Left lung (tissue), 10 donors: Measurements from ENCODE around the gene DHDDS. TPM values are rescaled to one million over a fixed set of nuclear protein-coding genes. Genes with fewer than 3 reads are reported as not detected.

Source experiments
- ATAC-seq: fragments of 200-7000 bp; cut with Tn5 transposase; one replicate; pipeline ENCODE4 v1.9.1; 2020; ENCODE audit warnings: moderate library complexity
- DNase-seq, 4 donors: peaks; one replicate each; pipeline ENCODE4 v3.0.0-alpha.2; 2013 to 2020
- H3K27ac ChIP-seq, 2 donors: fragments of 200-600 bp; sonication (generic) in 1 of 2; one replicate each; pipeline versions ENCODE4 v1.5.0 to v1.8.0; 2020 to 2021
- H3K27me3 ChIP-seq, 2 donors: fragments of 200-600 bp; sonication (generic) in 1 of 2; one replicate each; pipeline versions ENCODE4 v1.5.0 to v1.8.0; 2020 to 2021
- H3K36me3 ChIP-seq, 2 donors: fragments of 200-600 bp; sonication (generic) in 1 of 2; one replicate each; pipeline versions ENCODE4 v1.5.0 to v1.8.0; 2020 to 2021
- H3K4me1 ChIP-seq, 2 donors: fragments of 200-600 bp; one replicate each; pipeline ENCODE4 v1.8.0; 2021
- H3K4me3 ChIP-seq, 2 donors: fragments of 200-600 bp; sonication (generic) in 1 of 2; one replicate each; pipeline versions ENCODE4 v1.5.0 to v1.8.0; 2020 to 2021; ENCODE audit warnings: mild to moderate bottlenecking in 1 of 2
- H3K9me3 ChIP-seq, 2 donors: fragments of 200-600 bp; sonication (generic) in 1 of 2; one replicate each; pipeline versions ENCODE4 v1.5.0 to v1.8.0; 2020 to 2021
- intact Hi-C, 2 donors: fragments of 100-400 bp; cut with DNase I; formaldehyde crosslinking; loops; one replicate each; pipeline versions ENCODE4 v1.11.2 to v1.14.2; 2022
- polyA plus RNA-seq, 6 donors: library from polyadenylated mRNA; unstranded; fragments of 120-200 nt; gene quantifications; one replicate each; pipeline ENCODE4 v1.2.1, GENCODE V29; 2013; ENCODE audit not compliant: insufficient read length in 6 of 6
- total RNA-seq, 2 donors: library from RNA; stranded (reverse); fragmentation: NEBNext Ultra II Directional; extraction: Animal tissue kit (Norgen Biotek cat#: 25700); gene quantifications; one replicate each; pipeline ENCODE4 v1.2.1, GENCODE V29; 2021
- TF ChIP-seq, protein P1 (sequence below), 2 donors: fragments of 200-600 bp; sonication (generic) in 1 of 2; IDR thresholded peaks; one replicate each; pipeline versions ENCODE4 v1.5.0 to v1.8.0; 2021; ENCODE audit warnings: antibody characterized with exemption in 2 of 2
- donor health status: DM: no; HTN: yes; CAD: no.
- donor health status: DM: no; HTN: no; CAD: no.

DHDDS gene
- total and polyA plus RNA-seq, 8 donors, result 34.5 to 56.0 (median 36.1) TPM

DNA sequence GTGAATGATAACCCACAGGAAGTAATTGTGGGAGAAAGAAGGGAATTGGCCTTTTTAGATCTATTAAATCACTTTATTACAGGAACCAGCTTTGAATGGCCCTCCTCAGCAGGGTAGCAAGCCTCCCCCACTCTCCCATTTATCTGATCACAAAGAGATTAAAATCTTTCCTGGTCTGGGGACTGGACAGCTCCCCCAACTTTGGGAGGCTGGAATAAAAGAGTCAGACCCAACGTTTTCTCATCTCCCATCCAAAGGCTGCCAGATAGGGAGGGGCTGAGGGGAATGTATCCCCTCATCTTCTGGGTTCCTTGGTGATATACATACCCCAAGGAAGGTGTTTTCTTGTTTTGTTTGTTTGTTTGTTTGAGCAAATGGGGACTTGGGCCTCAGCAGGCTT lies 19.1 kb upstream of the DHDDS start:
- no peaks in the 10 kb centered on the region for H3K36me3 ChIP-seq
- H3K27ac ChIP-seq, result no peak overlapping the region
- no peaks in the 10 kb centered on the region for H3K9me3 ChIP-seq
- H3K4me3 ChIP-seq, result no peak overlapping the region
- peaks cover 59 to 89% of the 10 kb centered on the region in 2 donors for H3K27me3 ChIP-seq
- peaks cover 0 to 12% of the 10 kb centered on the region in 2 donors for H3K4me1 ChIP-seq
- TF ChIP-seq, protein P1, sequence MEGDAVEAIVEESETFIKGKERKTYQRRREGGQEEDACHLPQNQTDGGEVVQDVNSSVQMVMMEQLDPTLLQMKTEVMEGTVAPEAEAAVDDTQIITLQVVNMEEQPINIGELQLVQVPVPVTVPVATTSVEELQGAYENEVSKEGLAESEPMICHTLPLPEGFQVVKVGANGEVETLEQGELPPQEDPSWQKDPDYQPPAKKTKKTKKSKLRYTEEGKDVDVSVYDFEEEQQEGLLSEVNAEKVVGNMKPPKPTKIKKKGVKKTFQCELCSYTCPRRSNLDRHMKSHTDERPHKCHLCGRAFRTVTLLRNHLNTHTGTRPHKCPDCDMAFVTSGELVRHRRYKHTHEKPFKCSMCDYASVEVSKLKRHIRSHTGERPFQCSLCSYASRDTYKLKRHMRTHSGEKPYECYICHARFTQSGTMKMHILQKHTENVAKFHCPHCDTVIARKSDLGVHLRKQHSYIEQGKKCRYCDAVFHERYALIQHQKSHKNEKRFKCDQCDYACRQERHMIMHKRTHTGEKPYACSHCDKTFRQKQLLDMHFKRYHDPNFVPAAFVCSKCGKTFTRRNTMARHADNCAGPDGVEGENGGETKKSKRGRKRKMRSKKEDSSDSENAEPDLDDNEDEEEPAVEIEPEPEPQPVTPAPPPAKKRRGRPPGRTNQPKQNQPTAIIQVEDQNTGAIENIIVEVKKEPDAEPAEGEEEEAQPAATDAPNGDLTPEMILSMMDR (IDR thresholded peaks at IDR 0.05), result no peak
- ATAC-seq, result no peak
- intact Hi-C loops, result no loop called here
- no peak for DNase-seq

DNA sequence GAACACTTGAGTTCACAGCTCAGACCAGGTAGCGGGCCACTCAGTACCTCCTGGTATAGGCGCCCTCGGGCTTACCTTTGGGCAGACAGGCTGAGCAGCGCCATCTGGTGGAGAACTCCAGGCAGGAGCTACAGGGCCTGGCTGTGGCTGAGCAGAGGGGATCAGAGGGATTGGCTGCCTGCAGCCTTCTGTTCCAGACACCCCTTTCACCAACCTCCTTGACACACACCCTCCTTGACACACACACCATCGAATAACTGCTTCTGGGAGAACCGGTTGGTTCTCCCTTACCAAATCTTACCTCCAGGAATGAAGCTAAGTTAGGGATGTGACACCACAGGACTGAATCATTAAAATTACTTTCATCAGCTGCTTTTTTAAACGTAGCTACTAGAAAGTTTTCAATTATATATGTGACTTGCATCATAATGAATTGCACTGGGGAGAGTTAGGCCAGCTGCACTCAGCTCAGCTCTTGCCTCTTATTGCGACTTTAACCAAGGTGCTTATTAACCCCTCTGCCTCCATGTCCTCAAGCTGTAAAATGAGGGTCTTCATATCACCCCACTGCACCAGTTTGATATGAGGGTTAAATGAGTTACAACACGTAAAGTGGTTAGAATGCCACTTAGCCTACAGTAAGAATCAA lies 14.9 kb upstream of the DHDDS start:
- no peaks in the 10 kb centered on the region for H3K9me3 ChIP-seq
- H3K4me1 ChIP-seq, result no peaks in the 10 kb centered on the region
- no peak overlapping the region for H3K4me3 ChIP-seq
- H3K27me3 ChIP-seq, result peaks cover 29 to 63% of the 10 kb centered on the region in 2 donors
- DNase-seq (peak in 3 of 4 donors; percentile 71 to 93 (median 75)), ATAC-seq (peak; percentile 99)
- no peak overlapping the region for H3K27ac ChIP-seq
- TF ChIP-seq, protein P1 (IDR thresholded peaks at IDR 0.05), result peak; percentile 86 to 93
- H3K36me3 ChIP-seq, result no peaks in the 10 kb centered on the region
- intact Hi-C loops, result no loop called here

GRCh38 chr1:26418865-26419349 lies 13.2 kb upstream of the DHDDS start:
- Histone ChIP-seq H3K27me3 (peaks cover 14 to 62% of the 10 kb centered on the region in 2 donors), H3K4me1 (no peaks in the 10 kb centered on the region)
- ATAC-seq, result no peak

DNA sequence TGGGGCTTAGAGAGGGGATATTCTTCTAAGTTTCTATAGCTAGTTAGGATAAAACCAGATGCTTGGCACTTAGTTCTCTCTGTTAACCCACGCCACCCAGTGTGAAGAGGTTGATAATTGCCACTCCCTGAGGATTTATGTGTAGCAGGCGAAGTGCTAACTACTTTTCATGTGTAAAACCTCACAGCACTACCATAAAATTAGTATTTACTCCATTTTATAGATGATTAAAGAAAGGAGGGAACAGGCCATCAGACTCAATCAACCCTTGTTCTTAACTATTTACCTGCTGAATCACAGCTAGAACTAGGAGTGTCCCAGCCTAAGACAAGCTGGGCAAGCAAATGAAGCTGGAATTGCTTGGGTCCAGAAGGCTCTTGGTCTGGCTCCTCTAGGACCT lies 12.6 kb upstream of the DHDDS start:
- intact Hi-C loops, result no loop called here
- H3K27me3 ChIP-seq, result peaks cover 8 to 62% of the 10 kb centered on the region in 2 donors
- H3K36me3 ChIP-seq, result no peaks in the 10 kb centered on the region

More at GRCh38 chr1:26418865-26419349, 13.2 kb upstream of the DHDDS start:
- H3K27ac ChIP-seq, result no peak overlapping the region
- no peaks in the 10 kb centered on the region for H3K9me3 ChIP-seq
- intact Hi-C loops, result no loop called here
- no peaks in the 10 kb centered on the region for H3K36me3 ChIP-seq
- TF ChIP-seq, protein P1 (IDR thresholded peaks at IDR 0.05), result no peak
- DNase-seq, result no peak
- no peak overlapping the region for H3K4me3 ChIP-seq

GRCh38 chr1:26429721-26430120 lies 2.4 kb upstream of the DHDDS start:
- TF ChIP-seq, protein P1 (IDR thresholded peaks at IDR 0.05), result no peak
- no peak for ATAC-seq
- intact Hi-C loops, result no loop called here

More for the DNA sequence above, 12.6 kb upstream of the DHDDS start:
- DNase-seq (no peak), ATAC-seq (no peak)
- Histone ChIP-seq H3K9me3 (no peaks in the 10 kb centered on the region), H3K4me3 (no peak overlapping the region), H3K27ac (no peak overlapping the region), H3K4me1 (no peaks in the 10 kb centered on the region)
- TF ChIP-seq, protein P1 (IDR thresholded peaks at IDR 0.05), result no peak

More at GRCh38 chr1:26429721-26430120, 2.4 kb upstream of the DHDDS start:
- Histone ChIP-seq H3K4me1 (peaks cover 16 to 31% of the 10 kb centered on the region in 2 donors), H3K27me3 (peaks cover 0 to 15% of the 10 kb centered on the region in 2 donors), H3K27ac (no peak overlapping the region), H3K36me3 (peaks cover 0 to 10% of the 10 kb centered on the region in 2 donors), H3K9me3 (no peaks in the 10 kb centered on the region), H3K4me3 (no peak overlapping the region)
- DNase-seq, result peak in 2 of 4 donors; percentile 39 to 46
